SK-N-SH (cell line): Measurements from ENCODE around the gene ACSL3.

ENCODE experiments used
- CHD2 ChIP-seq: fragments of 150-350 bp; IDR thresholded peaks from 2 replicates; pipeline ENCODE4 v1.6.1; 2018; ENCODE audit warnings: low read length; ENCODE audit not compliant: partially characterized antibody
- CTCF ChIP-seq: fragments of 200-600 bp; sonication (generic); IDR thresholded peaks from 2 replicates; pipeline ENCODE4 v1.6.1; 2017; ENCODE audit warnings: antibody characterized with exemption, mild to moderate bottlenecking, moderate library complexity
- EP300 ChIP-seq, 2 experiments: IDR thresholded peaks; 2 replicates each; pipeline versions ENCODE4 v1.4.0 to v1.6.1; 2012; ENCODE audit warnings: borderline replicate concordance in 1 of 2, low read depth in 1 of 2, low read length in 1 of 2
- EZH2phosphoT487 ChIP-seq: fragments of 200-600 bp; sonication (generic); IDR thresholded peaks from 2 replicates; pipeline ENCODE4 v1.6.1; 2017; ENCODE audit warnings: low read depth, mixed run types, mild to moderate bottlenecking, antibody characterized with exemption, moderate library complexity, borderline replicate concordance
- FOXJ3 ChIP-seq: sonication (generic); formaldehyde crosslinking; IDR thresholded peaks from 2 replicates; pipeline ENCODE4 v1.5.1; 2020; ENCODE audit warnings: mild to moderate bottlenecking, missing genetic modification reagents
- MXI1 ChIP-seq: IDR thresholded peaks from 2 replicates; pipeline ENCODE4 v1.6.1; 2012; ENCODE audit warnings: mild to moderate bottlenecking, low read depth, low read length, improper control_type of control experiment
- POLR2AphosphoS5 ChIP-seq: IDR thresholded peaks from 2 replicates; pipeline ENCODE4 v1.6.1; 2012; ENCODE audit warnings: low read depth, low read length
- RAD21 ChIP-seq: IDR thresholded peaks from 2 replicates; pipeline ENCODE4 v1.6.1; 2012; ENCODE audit warnings: mild to moderate bottlenecking, low read length
- REST ChIP-seq: IDR thresholded peaks from 2 replicates; pipeline ENCODE4 v1.6.1; 2012; ENCODE audit warnings: mild to moderate bottlenecking, low read depth, low read length, moderate library complexity
- RFX5 ChIP-seq: IDR thresholded peaks from 2 replicates; pipeline ENCODE4 v1.6.1; 2012; ENCODE audit warnings: mild to moderate bottlenecking, improper control_type of control experiment, low read length
- SIN3A ChIP-seq: IDR thresholded peaks from 2 replicates; pipeline ENCODE4 v1.6.1; 2012; ENCODE audit warnings: low read depth, mild to moderate bottlenecking, low read length, moderate library complexity, borderline replicate concordance
- USF2 ChIP-seq: fragments of 150-350 bp; IDR thresholded peaks from 2 replicates; pipeline ENCODE4 v1.6.1; 2017; ENCODE audit warnings: antibody characterized with exemption, low read length, low read depth, borderline replicate concordance
- YY1 ChIP-seq: IDR thresholded peaks from 2 replicates; pipeline ENCODE4 v1.4.0; 2012; ENCODE audit warnings: low read depth, mild to moderate bottlenecking

- TF ChIP-seq EP300 (IDR thresholded peaks at IDR 0.05; ENCODE audit: borderline replicate concordance in 1 of 2, low read depth in 1 of 2, low read length in 1 of 2) = no peak
- no peak for TF ChIP-seq CTCF
- TF ChIP-seq REST = no peak
- TF ChIP-seq FOXJ3 (CRISPR knock-in tag) = no peak
- no peak for TF ChIP-seq EZH2phosphoT487
- TF ChIP-seq RFX5 = no peak
- TF ChIP-seq POLR2AphosphoS5 = no peak
- TF ChIP-seq YY1 = no peak
- TF ChIP-seq USF2 = no peak
- no peak for TF ChIP-seq MXI1
- TF ChIP-seq SIN3A = no peak
- TF ChIP-seq RAD21 = no peak
- TF ChIP-seq CHD2 = no peak
These were observed 116.3 kb downstream of the ACSL3 start for GRCh38 chr2:222977121-222977520.
